Stimulated activated CD4-positive, alpha-beta T cell treated with anti-CD3 and anti-CD28 coated beads, Interleukin-2, amount 100 ng/mL, for 24 hours (primary cell): ENCODE data around the gene RGS14.
A peak's percentile ranks its signal among the peaks of the same experiment; 100 is the strongest.
"Not testable (repeated sequence)": the region's sequence is repeated elsewhere in the genome, so short reads cannot be mapped to it uniquely, and the experiment has no call there.

Experiments used
- DNase-seq, 2 donors: peaks; one replicate each; pipeline ENCODE4 v3.0.0-alpha.2; 2020

RGS14 gene

DNA sequence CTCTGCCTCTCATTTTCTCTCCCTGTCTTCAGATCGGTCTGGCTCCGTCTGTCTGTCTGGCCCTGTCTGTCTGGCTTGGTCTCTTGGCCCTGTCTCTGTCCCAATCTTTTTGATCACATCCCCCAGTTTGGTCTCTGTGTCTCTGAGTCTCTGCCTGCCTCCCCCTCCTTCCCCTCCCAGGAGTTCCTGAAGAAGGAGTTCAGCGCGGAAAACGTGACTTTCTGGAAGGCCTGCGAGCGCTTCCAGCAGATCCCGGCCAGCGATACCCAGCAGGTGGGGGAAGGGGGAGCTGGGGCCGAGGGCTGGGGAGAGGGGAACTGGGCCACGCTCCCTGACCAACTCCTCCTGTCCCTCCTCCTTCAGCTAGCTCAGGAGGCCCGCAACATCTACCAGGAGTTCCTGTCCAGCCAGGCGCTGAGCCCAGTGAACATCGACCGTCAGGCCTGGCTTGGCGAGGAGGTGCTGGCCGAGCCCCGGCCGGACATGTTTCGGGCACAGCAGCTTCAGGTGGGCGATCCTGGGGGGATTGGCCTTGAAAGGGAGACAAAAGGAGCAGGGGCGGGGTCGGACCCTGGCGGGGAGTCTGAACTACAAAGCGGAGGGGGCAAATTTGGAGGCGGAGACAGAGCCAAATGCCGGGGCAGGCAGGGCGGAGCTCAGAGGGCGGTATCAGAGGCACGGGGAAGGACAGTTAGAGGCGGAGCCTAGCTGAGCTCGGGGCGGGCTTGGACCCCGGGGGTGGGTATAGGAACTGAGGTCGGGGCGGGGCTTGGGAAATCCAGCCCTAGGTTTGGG, 9.0 kb downstream of the RGS14 start:
- no peak for DNase-seq

DNA sequence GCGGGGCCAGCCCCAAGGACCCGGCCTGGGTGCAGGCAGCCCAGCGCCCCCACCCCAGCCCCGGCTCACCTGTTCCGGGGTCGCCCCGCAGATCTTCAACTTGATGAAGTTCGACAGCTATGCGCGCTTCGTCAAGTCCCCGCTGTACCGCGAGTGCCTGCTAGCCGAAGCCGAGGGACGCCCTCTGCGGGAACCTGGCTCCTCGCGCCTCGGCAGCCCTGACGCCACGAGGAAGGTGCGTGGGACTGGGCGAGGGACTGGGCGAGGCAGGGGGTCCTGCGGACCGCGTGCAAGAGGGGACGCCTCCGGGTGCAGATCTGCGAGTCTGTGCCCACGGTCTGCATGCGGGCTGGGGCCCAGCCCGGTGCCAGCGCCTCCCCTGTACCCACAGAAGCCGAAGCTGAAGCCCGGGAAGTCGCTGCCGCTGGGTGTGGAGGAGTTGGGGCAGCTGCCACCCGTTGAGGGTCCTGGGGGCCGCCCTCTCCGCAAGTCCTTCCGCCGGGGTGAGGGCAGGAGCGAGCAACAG, 9.7 kb downstream of the RGS14 start:
- DNase-seq, result no peak

DNA sequence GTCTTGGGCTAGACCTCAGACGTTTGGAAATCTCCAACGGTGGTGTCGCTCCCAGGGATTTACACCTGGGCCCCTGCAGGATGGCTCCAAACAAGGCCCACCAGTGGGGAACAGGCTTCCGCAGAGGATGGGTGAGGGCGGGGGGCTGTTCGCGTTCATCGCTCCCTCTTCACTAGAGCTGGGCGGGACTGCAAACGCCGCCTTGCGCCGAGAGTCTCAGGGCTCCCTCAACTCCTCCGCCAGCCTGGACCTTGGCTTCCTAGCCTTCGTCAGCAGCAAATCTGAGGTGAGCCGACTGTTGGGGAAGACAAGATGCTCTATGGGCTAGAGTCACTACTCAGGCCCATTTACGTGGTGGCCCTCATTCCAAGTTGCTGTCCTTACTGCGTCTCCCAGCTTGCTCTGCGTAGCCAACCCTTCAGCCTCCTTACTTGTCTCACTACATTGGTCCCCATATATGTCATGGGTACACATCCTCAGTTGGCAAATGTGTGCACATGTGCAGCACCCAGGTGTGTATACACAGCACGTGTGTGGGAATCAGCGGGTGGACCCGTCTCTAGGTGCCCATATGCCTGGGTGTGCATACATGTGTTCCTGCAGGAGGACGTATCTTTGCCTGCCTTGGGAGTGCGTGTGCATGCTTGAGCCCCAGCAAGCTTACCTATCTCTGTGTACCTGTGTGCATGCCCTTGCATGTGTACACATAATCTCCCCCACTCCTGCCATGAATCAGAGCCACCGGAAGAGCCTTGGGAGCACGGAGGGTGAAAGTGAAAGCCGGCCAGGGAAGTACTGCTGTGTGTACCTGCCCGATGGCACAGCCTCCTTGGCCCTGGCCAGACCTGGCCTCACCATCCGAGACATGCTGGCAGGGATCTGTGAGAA, 10.5 kb downstream of the RGS14 start:
- DNase-seq, result no peak

GRCh38 chr5:177368869-177369644, 11.3 kb downstream of the RGS14 start:
- DNase-seq, result peak in 1 of 2 donors; percentile 54

- no peak for DNase-seq
Observed at GRCh38 chr5:177369645-177370440, 12.1 kb downstream of the RGS14 start.

DNA sequence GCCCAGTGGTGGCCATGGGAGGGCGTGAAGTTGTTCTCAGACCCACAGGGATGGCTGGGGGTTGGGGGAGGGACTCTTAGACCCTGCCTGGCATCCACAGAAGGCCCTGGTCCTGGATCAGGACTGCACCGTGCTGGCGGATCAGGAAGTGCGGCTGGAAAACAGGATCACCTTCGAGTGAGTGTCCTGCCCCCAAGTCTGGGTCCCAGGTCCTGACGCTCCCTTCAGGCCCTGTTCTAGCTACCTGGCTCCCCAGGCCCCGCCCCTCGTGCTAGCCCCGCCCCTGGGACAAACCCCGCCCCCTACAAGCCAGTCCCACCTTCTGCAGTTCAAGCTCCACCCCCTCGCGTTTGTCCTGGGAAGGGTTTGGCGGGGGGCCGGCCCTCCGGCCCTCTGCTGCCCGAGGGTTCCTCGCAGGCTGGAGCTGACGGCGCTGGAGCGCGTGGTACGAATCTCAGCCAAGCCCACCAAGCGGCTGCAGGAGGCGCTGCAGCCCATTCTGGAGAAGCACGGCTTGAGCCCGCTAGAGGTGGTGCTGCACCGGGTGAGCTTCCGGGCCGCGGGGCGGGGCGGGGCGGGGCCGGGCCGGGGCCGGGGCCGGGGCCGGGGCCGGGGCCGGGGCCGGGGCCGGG, 12.9 kb downstream of the RGS14 start:
- peak; percentile 46 to 65 for DNase-seq

DNA sequence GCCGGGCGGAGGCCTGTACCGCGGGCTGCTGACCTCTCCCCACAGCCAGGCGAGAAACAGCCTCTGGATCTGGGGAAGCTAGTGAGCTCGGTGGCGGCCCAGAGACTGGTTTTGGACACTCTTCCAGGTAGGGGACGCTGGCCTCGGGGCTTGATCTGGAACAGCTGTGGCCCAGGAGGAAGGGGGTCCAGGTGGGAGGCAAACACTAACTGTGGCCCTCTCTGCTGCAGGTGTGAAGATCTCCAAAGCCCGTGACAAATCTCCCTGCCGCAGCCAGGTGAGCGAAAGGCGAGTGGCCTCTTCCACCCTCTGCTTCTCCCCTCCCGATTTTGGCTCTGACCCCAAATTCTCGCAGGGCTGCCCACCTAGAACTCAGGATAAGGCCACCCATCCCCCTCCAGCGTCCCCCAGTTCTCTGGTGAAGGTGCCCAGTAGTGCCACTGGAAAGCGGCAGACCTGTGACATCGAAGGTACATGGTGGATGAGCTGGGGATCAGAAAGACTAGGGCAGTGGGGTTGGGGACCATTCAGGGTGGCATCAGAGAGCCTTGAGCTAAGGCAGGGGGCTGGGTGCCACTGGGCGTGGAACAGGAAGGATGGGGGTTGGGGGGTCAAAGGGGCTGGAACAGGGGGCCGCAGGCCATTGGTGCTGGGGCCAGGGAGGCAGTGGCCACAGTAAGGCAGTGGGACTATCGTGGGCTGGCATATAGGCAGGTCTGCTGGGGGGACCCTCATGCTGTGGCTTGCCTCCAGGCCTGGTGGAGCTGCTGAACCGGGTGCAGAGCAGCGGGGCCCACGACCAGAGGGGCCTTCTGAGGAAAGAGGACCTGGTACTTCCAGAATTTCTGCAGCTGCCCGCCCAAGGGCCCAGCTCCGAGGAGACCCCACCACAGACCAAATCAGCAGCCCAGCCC, 13.7 kb downstream of the RGS14 start:
- DNase-seq, result no peak

- peak in 1 of 2 donors; percentile 31 for DNase-seq
Observed at GRCh38 chr5:177372034-177372896, 14.5 kb downstream of the RGS14 start.

GRCh38 chr5:177372910-177373309, 15.2 kb downstream of the RGS14 start:
- no peak for DNase-seq

- no peak for DNase-seq
Observed at GRCh38 chr5:177373806-177374205, 16.1 kb downstream of the RGS14 start.

- DNase-seq, result no peak
Observed at GRCh38 chr5:177374211-177374610, 16.5 kb downstream of the RGS14 start.

DNA sequence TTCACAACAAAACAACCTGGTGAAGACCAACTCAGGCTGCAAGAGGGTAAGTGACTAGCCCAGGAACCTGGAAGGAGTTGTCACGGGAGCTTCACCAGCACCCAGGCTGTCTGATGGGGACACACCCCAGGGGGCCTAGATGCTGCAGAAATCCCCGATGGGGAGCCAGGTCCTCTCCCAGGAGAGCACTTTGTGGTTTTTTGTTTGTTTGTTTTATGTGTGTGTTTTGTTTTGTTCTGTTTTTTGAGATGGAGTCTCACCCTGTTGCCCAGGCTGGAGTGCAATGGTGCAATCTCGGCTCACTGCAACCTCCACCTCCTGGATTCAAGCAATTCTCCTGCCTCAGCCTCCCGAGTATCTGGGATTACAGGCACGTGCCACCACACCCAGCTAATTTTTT, 17.8 kb downstream of the RGS14 start:
- DNase-seq, result not testable (repeated sequence)

DNA sequence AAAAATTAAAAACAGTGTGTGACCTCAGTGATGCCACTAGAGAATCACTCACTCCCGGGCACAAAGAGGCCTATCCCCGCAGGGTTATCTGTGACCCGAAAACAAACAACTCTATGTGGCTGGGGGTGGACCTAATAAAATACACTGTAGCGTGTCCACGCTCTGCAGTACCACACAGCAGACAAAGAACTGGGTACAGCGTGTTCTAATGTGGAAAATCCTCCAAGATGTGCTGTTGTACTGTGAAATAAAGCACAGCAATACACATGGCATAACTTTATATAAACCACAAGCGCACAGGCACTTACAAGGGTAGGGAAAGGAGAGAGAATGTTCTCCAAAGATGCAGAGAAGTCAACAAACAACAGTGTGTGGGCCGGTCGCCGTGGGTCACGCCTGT, 18.4 kb downstream of the RGS14 start:
- DNase-seq, result no peak

- DNase-seq, result no peak
Observed at GRCh38 chr5:177377851-177378776, 20.4 kb downstream of the RGS14 start.

DNA sequence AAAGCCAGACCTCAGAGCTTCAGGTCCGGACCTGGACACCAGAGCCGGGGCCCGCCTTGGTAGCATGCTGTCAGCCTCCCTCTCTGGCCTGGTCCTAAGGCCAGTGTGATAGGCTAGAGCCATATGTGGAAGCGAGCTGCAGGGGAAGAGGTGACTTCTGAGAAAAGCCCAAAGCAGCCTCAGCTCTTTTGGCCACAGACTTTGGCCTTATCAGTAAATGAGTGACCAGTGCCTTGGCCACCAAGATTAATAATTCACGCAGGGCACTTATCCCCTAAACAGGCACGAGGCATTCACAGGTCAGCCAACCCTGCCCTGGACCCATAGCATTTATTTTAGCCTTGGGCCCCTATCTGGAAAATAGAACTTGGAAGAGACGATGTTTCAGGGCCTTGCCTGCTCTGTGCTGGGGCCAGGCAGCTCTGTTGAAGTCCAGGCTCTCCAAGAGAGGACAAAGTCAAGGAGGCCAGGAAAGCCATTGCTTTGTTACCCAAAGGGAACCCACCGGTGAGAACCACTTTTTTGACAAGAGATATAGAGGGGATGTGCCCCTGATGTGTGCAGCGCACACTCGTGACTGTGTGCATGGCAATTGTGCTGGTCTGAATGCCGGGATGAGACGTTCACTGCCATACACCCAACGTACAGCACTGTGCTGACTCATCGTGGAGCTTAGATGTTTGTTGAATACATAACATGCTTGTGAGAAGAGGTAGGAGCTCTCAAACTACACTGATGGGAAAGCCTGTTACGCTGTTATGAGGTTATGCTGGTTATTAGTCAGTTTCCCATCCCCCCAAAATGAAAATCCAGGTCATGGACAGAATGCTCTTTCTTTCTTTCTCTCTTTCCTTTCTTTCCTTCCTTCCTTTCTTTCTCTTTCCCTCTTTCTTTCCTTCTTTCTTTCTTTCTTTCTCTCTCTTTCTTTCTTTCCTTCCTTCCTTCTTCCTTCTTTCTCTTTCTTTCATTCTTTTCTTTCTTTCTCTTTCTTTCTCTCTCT, 21.5 kb downstream of the RGS14 start:
- peak in 1 of 2 donors; percentile 46 for DNase-seq

- no peak for DNase-seq
Observed at GRCh38 chr5:177380805-177381126, 23.0 kb downstream of the RGS14 start.

GRCh38 chr5:177382423-177383029, 24.8 kb downstream of the RGS14 start:
- DNase-seq, result no peak
